GM19395 (cell line): ENCODE results near the gene RHBG.

Experiments used
- ATAC-seq: cut with Tn5 transposase; IDR thresholded peaks from one replicate; pipeline ENCODE4 v1.9.1; 2021; ENCODE audit warnings: mild to moderate bottlenecking, moderate library complexity; ENCODE audit not compliant: unreplicated experiment

Gene RHBG

DNA sequence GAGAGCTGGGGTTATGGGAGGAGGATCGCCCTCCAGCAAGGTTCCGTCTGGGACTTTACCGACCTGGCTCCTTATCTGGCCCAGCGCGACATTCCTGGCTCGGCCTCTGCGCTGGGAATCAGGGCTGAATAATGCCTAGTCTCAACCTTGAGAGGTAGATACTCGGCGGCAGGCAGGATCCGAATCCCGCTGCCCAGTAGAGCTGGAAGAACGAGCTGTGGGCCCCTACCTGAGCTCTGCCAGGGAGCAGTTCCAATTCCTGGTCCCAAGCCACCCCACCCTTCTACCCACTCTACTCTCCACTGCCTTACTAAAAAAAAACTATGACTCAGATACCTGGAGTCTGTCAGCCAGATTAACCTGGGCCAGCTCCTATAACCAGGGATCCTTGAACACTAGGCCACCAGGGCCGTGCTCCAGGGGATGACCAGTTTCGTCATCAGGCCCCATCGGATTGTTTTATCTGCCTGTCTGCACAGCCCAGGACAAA is 53.6 kb downstream of the RHBG start:
- ATAC-seq: no peak

DNA sequence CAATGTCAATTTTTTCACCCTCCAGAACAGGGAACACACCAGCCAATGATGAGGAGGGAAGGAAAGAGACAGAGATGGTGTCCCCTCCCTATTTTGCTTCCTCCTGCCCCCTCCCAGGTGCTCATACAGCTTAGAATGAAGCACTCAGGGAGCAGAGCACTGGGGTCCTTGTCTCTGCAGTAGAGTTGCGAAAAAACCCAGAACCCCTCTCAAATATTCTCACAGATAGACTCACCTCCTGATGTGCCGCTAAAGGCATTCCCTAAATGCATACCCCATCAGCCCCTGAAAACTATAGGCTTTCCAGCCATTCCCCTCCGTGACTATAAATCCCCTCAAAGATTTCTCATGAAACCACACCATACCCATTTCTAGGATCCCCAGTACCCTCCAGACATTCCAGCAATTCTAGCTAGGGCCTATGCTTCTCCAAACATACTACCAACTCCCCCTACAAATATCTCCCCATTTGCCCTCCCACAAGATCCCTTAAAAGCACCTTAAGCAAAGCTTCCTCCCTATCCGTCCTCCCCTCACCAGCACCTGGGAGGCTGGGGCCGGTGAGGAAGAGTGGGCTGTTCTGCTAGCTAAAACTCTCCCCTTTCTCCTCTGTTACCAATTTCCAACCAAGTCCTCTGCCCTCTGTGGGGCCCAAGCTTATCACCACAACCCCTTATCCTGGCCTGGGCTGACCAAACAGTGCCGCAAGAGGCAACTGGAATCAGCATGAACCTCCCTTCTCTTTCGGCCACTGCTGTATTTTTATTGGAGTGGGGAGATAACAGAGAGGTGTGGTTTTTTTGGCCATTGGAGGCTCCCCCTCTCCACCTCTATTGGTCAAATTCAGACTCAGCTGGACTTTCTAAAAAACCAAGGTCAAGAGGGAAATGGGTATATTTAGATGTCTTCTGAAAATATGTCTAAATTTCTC is 54.7 kb downstream of the RHBG start:
- ATAC-seq: no peak

DNA sequence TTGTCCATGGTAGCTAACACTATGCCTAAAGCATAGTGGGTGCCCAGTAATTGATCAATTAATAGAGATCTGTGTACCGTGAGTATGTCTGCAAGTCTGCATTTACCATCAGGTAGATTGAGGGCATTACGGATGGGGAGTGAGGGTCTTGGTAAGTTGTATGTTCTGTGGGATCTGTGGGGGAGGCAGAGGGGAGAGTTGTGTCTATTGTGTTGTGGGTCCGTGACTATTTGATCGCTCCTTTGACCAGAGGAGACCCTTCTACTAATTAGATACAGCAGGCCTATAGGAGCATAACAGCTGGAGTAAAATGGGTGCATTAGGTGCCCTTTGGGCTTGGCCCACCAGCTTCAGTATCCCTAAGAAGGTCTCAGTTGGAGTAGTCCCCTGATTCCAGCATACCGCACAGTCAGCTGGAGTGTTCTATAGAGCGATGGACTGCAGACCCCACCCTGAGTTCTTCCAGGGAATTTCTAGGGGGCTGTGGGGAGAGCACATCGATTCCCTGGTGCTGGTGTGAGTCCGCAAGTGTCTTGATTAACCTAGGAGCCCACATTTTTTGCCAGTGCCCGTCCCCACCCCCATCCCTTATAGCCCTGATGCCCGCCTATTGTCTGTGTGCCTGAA is 55.9 kb downstream of the RHBG start:
- no peak for ATAC-seq

DNA sequence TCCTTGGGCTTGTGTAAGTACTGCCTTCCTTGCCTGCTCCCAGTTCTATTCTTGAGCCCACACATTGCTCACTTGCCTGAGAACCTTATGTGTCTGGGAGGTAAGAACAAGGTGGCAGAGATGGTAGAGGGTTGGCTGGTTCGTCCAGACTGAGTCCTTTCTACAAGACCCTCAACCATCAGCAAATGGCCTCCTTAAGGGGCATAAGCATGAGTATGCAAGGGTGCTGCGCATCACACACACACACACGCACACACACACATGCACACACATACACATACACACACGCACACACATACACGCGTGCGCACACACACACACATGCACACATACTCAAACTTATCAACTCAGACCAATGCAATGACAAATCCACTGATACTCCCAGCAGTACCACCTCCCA is 56.9 kb downstream of the RHBG start:
- ATAC-seq: no peak

DNA sequence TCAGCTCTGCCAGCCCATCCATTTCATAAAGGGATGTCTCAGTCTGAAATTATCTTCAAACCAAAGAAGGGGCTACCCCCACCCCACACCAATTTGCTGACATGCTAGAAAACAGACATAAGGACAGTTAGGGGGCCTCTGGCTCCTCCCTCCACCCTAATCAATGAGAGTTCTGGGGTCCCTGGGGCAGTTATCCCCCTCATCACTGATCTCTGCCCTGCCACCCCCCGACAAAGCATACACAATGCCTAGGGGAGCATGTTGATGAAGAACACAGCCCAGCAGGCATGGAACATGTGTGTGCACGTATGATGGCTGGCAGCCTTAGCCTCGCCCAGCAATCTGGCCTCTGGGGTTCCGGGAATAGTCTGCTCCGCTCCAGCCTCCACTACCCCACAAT is 58.9 kb downstream of the RHBG start:
- ATAC-seq: no peak

DNA sequence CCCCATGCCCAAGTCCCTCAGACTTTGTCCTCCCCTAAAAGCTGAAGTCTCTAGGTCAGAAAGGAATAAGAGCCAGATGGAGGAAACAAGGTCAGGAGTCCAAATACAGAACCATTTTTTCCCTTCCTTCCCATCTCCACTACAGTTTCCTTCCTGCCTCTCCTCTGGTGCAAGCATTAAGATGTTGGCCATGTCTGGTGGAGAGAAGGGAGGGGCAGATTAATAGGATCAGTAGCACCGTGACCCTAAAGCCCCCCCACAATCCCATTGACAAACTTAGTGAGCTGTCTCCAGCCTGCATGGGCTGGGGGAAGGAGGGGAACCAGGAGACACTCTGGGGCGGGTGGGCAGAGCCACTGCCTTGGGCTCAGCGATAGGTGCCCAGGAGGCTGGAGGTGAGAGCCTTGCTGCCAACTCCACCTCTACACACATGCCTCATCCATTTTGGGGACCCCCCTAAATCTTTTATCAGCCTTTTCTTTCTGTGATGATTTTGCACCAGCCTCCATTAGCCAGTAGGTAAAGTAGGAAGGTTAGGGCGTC is 59.8 kb downstream of the RHBG start:
- ATAC-seq: no peak

DNA sequence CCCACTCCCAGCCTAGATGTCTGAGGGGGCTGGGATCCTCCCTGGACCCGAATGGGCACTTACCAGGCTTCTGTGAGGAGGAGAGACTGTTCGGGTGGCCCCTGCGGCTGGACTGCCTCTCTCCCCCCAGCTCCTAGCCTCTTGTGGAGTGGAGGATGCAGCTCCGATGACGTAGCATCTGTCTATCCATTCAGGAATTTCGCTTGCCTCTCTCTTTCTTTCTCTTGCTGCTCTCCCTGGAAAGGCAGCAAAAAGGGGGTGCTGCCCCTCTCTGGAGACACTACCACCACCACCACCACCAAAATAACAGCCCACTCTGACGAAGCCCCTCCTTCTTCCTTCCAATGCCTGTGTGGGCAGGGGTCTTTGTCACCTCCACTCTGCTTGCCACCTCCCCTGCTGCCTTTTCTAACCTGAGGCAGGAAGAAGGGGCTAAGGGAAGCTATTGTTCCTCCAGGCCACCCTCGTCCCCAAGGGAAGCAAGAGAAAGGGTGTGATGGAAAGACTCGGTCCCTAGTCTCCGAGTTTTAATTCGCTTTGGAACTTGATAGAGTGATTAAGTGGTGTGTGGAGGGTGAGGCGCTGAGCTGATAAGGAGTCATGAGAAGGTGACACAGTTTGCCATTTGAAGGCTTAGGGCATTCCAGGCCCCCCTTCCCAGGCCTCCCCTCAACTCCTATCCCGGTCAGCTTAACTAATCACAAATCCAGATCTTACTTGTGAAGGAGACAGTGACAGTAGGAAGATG is 60.5 kb downstream of the RHBG start:
- ATAC-seq: no peak

DNA sequence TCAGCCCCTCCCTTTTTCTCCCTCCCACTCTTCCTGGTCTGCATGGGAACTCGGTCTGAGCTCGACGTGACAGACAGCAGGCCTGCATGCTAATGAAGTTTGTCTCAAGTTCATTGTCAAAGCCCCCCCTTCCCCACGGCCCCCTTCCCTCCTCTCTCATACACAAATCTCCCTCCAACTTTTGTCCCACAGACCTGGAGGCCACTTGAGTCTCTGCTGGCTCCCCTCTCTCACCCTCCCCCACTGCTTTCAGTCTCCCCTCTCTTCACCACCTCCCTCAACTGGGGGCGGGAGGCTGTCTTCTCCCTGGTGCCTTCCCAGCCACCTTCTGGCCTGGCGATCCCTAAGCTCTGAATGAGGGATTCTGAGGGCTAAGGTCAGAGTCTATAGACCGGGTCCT is 61.3 kb downstream of the RHBG start:
- ATAC-seq: no peak

DNA sequence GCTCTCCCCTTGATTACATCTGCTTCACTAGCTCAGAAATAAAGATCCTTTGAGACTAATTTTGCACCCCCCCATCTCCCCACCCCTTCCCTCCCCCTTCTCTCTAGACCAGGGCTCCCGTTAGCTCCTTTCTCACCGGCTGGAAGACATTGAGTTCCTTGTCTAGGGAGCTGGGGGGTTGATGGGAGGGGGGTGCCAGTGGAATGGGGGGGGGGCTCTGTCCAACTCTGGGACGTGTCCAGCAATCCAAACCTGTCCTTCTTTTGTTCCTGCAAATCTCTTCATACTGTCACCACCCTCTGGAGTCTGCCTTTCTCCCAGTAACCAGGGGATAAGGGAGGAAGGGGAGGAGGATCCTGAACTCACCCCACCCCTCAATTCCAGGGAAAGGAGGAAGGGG is 61.9 kb downstream of the RHBG start:
- no peak for ATAC-seq

DNA sequence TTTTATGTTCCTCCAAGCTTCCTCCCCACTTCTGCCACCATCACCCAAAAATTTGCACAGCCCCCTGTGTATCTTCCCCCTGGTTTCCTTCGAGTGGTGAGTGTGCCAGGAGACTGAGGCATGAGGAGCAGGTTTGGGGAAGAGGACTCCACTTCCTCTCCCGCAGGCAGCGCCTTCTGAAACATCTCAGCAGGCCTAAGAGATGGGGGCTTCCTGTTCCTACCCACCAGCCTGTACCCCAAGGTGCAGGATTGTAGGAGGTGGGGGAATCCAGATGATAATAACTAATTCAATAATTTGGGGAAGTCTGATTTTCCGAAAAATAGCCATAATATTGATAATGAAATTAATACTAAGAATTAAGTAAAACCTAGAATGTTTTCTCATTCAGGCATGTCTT is 62.4 kb downstream of the RHBG start:
- ATAC-seq: no peak

DNA sequence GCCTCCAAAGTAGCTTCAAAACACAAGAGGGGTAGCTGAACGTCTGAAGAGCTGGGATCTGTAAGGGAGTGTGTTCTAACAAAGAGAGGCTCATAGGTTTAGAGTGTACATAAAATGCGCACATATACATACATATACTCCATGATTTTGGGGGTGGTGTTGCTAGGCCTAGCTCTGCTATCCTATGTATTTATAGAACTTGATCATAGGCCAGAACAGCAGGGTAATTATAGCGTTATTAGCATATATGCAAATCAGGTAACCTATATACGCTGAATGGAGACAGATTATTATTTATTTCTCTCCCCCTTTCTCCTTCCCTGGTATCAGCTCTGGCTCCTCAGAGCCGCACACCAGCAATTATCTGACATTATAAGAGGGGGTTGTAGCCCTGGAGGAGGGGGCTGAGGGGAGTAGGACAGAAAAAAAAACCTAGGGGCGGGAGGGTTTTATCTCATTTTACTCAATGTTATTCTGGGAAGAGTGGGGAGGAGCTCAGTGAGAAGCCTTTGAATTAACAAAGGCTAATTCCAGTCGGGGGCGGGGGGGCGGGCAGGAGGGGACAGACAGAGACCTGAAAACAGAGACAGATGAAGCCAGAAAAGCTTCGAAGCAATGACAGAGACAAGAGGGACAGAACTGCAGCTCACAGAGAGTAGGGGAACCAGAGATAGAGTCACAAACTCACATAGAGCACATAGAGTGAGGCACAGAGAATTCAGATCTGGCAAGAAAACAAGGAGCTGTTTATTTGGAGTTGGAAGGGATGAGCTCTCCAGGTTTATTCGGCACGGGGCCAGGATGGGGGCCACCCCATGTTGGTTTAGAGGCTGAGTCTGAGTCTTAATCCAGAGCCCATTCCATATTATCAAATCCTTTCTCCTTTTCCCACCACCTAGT is 63.0 kb downstream of the RHBG start:
- ATAC-seq: no peak

DNA sequence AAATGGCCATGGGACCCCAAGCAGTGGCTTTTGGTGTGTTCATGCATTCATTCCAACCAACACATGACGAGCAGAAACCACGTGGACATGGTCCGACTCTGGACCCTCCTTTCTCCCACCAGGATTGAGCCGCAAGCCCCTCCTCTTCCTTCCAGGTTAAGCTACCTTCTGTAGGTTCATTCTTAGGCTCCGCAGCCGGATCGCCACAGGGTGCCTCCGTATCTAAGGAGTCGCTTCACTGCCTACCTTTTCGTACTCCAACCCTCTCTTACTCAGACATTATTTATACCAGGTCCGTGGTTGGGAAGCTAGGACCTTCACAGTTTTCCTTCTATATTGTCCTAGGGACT is 63.6 kb downstream of the RHBG start:
- ATAC-seq: no peak

DNA sequence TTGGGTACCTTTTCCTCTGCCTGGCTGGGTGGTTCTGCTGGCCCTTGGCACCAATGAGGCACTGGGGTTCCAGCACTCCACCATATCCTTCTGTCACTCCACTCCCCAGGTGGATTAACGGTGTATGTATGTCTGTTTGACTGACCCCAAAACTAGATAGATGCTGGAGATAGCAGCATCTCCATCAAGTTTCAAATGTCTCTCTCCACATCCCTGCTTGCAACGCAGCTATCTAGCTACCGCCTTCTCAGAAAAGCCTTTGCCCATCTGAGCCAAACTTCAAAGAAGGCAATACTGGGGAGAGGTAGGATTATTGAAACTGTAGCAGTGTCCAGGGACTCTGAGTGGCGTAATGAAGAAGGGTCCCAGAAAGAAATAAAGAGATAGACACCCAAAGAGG is 64.0 kb downstream of the RHBG start:
- ATAC-seq: no peak

DNA sequence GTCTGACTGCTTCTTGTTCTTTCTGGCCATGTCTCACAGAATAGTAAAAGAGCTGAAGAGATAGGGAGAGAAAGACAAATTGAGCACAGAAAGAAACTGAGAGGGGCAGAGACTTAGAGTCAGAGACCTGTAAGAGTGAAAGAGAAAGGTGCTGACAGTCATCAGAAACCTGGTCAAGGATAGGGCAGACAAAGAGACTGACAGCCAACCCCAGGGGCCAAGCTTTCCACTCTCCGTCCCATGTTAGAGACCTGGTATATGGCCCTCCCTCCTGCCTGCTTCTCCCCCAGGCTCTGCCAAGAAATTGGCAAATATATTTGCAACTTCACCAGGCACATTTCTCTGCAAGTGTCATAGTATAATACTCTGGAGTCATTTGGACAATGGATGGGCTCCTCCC is 64.6 kb downstream of the RHBG start:
- peak; percentile 49 for ATAC-seq
